ENCODE data around the gene EHD4.

The EHD4 gene

GRCh38 chr15:41936649-41937567 is 35.4 kb downstream of the EHD4 start:
- Histone ChIP-seq H2AFZ (no peak overlapping the region), H3K79me2 (no peaks in the 10 kb centered on the region), H3K4me3 (ENCODE audit: low read depth, low read length) (no peak overlapping the region), H3K4me1 (no peaks in the 10 kb centered on the region), H3K36me3 (ENCODE audit: control insufficient read depth, insufficient read depth, low read length) (no peaks in the 10 kb centered on the region), H3K9ac (no peak overlapping the region), H3K9me3 (ENCODE audit: control insufficient read depth, low read length) (no peaks in the 10 kb centered on the region), H3K27me3 (ENCODE audit: control insufficient read depth, insufficient read depth, low read length) (no peaks in the 10 kb centered on the region), H3K27ac (peak overlapping the region; percentile 74), H3K4me2 (ENCODE audit: low read length) (no peak overlapping the region)
- no peak for TF ChIP-seq CTCF (IDR thresholded peaks at IDR 0.05)

DNA sequence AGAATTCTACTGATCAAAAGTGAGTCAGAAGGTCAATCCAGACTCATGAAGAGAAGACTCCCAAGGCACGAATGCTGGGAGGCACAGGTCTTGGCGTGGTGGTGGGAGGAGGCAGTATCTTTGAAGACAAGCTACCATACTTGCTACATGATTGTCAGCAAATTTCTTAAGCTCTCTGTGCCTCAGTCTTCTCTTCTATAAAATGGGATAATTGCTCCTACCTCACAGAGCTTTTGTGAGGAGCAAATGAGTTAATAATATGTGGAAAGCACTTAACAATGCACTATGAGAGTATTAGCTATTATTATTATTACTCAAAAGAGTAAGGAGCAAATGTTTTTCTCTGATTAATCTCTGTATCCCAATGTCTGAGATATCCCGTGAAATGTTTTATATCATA is 36.2 kb downstream of the EHD4 start:
- H3K9ac ChIP-seq, result no peak overlapping the region

DNA sequence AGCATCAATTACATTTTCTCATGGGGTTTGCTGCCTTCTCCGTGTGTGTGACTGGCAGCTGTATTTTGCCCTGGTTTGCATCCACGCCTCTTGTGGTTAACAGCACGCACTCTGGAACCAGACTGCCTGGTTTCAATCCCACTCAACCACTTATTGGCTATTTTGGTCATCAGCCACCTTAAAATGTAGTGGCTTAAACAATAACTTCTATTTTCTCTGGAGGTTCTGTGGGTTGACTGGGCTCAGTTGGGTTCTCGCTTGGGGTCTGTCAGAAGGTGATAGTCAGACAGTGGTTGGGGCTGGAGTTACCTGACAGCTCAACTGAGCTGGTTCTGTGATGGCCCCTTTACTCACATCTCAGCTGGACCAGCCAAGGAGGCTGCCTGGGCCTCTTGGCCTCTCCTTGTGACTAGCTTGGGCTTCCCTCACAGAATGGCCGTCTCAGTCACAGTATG is 36.8 kb downstream of the EHD4 start:
- Histone ChIP-seq H3K9me3 (ENCODE audit: control insufficient read depth, low read length) (no peaks in the 10 kb centered on the region), H3K4me3 (ENCODE audit: low read depth, low read length) (no peak overlapping the region), H2AFZ (no peak overlapping the region), H3K4me1 (no peaks in the 10 kb centered on the region), H3K27me3 (ENCODE audit: control insufficient read depth, insufficient read depth, low read length) (no peaks in the 10 kb centered on the region), H3K36me3 (ENCODE audit: control insufficient read depth, insufficient read depth, low read length) (no peaks in the 10 kb centered on the region), H3K4me2 (ENCODE audit: low read length) (no peak overlapping the region), H3K27ac (peak overlapping the region; percentile 63), H3K9ac (no peak overlapping the region), H3K79me2 (no peaks in the 10 kb centered on the region)
- no peak for TF ChIP-seq CTCF (IDR thresholded peaks at IDR 0.05)

More for the DNA sequence above, 36.2 kb downstream of the EHD4 start:
- H3K27ac ChIP-seq, result peak overlapping the region; percentile 63
- no peaks in the 10 kb centered on the region for H3K4me1 ChIP-seq
- no peaks in the 10 kb centered on the region for H3K9me3 ChIP-seq (ENCODE audit: control insufficient read depth, low read length)
- no peaks in the 10 kb centered on the region for H3K79me2 ChIP-seq
- no peak overlapping the region for H3K4me3 ChIP-seq (ENCODE audit: low read depth, low read length)
- no peak overlapping the region for H2AFZ ChIP-seq
- H3K36me3 ChIP-seq (ENCODE audit: control insufficient read depth, insufficient read depth, low read length), result no peaks in the 10 kb centered on the region
- H3K4me2 ChIP-seq (ENCODE audit: low read length), result no peak overlapping the region
- no peaks in the 10 kb centered on the region for H3K27me3 ChIP-seq (ENCODE audit: control insufficient read depth, insufficient read depth, low read length)
- no peak for TF ChIP-seq CTCF (IDR thresholded peaks at IDR 0.05)

- H3K4me1 ChIP-seq, result no peaks in the 10 kb centered on the region
- no peak for TF ChIP-seq CTCF (IDR thresholded peaks at IDR 0.05)
- H3K27ac ChIP-seq, result peak overlapping the region; percentile 63
- no peaks in the 10 kb centered on the region for H3K79me2 ChIP-seq
- H3K4me3 ChIP-seq (ENCODE audit: low read depth, low read length), result no peak overlapping the region
- no peaks in the 10 kb centered on the region for H3K36me3 ChIP-seq (ENCODE audit: control insufficient read depth, insufficient read depth, low read length)
- H3K4me2 ChIP-seq (ENCODE audit: low read length), result no peak overlapping the region
- no peak overlapping the region for H2AFZ ChIP-seq
- no peaks in the 10 kb centered on the region for H3K9me3 ChIP-seq (ENCODE audit: control insufficient read depth, low read length)
- H3K27me3 ChIP-seq (ENCODE audit: control insufficient read depth, insufficient read depth, low read length), result no peaks in the 10 kb centered on the region
- no peak overlapping the region for H3K9ac ChIP-seq
These were observed 37.5 kb downstream of the EHD4 start for GRCh38 chr15:41934843-41935242.
